Tibial nerve (tissue), 4 donors: ENCODE results near the gene SVIL.

Source experiments
- CTCF ChIP-seq, 5 experiments: fragments of 200-600 bp in 3 of 5; fragments of 450-650 bp in 2 of 5; sonication (generic) in 3 of 5; IDR thresholded peaks; one replicate each; pipeline ENCODE4 v1.5.1; 2016 to 2019; ENCODE audit warnings: antibody characterized with exemption in 5 of 5, mild to moderate bottlenecking in 3 of 5, moderate library complexity in 2 of 5
- EP300 ChIP-seq, 2 donors: sonication (generic); formaldehyde crosslinking; IDR thresholded peaks; one replicate each; pipeline ENCODE4 v1.6.1; 2017; ENCODE audit warnings: antibody characterized with exemption in 2 of 2, mild to moderate bottlenecking in 1 of 2
- POLR2A ChIP-seq, 2 donors: fragments of 450-650 bp; IDR thresholded peaks; one replicate each; pipeline ENCODE4 v1.6.1; 2017; ENCODE audit warnings: antibody characterized with exemption in 2 of 2, mild to moderate bottlenecking in 2 of 2, moderate library complexity in 2 of 2

GRCh38 chr10:29450405-29450804 is 184.4 kb downstream of the SVIL start:
- no peak for TF ChIP-seq CTCF (IDR thresholded peaks at IDR 0.05)
- no peak for TF ChIP-seq EP300 (IDR thresholded peaks at IDR 0.05)
- no peak for TF ChIP-seq POLR2A (IDR thresholded peaks at IDR 0.05)
